Epithelial cell of proximal tubule (primary cell): ENCODE results near the gene ANKRD33B. TPM values are rescaled to one million over a fixed set of nuclear protein-coding genes. Genes with fewer than 3 reads are reported as not detected.

Experiments used
- DNase-seq: peaks from one replicate; pipeline ENCODE4 v3.0.0-alpha.2; 2011; ENCODE audit warnings: low read depth
- H3K4me3 ChIP-seq: 2 replicates; pipeline ENCODE4 v1.5.1; 2011; ENCODE audit warnings: low read depth, mild to moderate bottlenecking, low read length
- total RNA-seq: library from RNA; depleted of rRNA; stranded (reverse); fragments of >200 nt; gene quantifications from 2 replicates; pipeline ENCODE4 v1.2.3, GENCODE V29; 2015
- TF ChIP-seq, protein P1 (sequence below): conservative IDR thresholded peaks from 2 replicates; pipeline ENCODE4 v1.5.1; 2012; ENCODE audit warnings: low read depth, mild to moderate bottlenecking, low read length

ANKRD33B gene
- total RNA-seq, 1 donor from 2014 or later, result 2.3 TPM

DNA sequence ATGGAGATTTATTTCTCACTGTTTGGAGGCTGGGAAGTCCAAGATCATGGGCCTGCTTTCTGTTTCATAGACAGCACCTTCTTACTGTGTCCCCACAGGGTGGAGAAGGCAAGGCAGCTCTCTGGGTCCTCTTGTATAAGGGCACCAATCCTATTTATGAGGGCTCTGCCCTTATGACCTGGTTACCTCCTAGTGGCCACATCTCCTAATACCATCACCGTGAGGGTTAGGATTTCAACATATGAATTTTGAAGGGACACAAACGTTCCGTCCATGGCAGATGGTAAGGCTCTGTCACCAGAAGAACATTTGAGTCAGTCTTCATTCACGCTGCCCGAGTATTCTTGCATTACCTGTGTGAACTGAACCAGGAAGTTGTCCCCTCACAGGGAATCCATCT, 48.4 kb downstream of the ANKRD33B start:
- H3K4me3 ChIP-seq, result no peak overlapping the region
- TF ChIP-seq, protein P1, sequence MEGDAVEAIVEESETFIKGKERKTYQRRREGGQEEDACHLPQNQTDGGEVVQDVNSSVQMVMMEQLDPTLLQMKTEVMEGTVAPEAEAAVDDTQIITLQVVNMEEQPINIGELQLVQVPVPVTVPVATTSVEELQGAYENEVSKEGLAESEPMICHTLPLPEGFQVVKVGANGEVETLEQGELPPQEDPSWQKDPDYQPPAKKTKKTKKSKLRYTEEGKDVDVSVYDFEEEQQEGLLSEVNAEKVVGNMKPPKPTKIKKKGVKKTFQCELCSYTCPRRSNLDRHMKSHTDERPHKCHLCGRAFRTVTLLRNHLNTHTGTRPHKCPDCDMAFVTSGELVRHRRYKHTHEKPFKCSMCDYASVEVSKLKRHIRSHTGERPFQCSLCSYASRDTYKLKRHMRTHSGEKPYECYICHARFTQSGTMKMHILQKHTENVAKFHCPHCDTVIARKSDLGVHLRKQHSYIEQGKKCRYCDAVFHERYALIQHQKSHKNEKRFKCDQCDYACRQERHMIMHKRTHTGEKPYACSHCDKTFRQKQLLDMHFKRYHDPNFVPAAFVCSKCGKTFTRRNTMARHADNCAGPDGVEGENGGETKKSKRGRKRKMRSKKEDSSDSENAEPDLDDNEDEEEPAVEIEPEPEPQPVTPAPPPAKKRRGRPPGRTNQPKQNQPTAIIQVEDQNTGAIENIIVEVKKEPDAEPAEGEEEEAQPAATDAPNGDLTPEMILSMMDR, result peak; percentile 9
- no peak for DNase-seq

DNA sequence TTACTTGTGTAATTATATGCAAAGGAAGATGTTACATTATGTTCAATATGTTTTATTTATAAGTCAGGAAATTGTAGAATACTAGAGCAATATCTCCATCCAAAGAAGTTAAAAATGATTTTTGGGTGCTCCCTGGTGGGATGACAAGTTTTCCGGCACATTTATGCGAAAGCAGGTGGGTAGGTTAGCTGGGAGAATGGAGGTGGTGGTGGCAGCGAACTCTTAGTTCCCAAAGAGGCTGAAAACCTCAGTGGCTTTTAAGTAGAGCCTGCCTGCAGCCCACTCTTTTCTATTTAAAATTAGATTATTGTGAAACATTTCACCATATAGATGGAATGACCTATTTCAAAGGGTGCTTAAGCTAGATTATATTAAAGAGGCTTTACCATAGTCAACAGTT, 51.8 kb downstream of the ANKRD33B start:
- H3K4me3 ChIP-seq, result no peak overlapping the region
- DNase-seq, result no peak
- TF ChIP-seq, protein P1, result no peak

- no peak overlapping the region for H3K4me3 ChIP-seq
- TF ChIP-seq, protein P1, result no peak
- DNase-seq, result no peak
Observed at GRCh38 chr5:10617103-10617502, 53.2 kb downstream of the ANKRD33B start.

DNA sequence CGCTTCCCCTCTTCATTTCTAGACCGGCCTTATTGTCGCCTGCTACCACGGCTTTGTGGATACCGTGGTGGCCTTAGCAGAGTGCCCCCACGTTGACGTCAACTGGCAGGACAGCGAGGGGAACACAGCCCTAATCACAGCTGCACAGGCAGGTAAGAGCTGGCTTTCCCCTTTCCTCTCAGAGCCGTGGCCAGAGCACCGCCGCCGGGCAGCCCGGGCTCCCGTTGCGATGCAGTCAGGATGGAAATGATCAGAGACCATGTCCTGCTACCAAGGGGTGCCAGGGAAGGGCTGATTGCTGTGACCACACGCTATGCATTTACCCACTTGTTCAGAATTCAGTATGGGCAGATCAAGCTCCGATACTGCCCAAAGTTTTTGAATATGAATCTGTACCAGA, 54.4 kb downstream of the ANKRD33B start:
- no peak overlapping the region for H3K4me3 ChIP-seq
- no peak for DNase-seq
- TF ChIP-seq, protein P1, result no peak

DNA sequence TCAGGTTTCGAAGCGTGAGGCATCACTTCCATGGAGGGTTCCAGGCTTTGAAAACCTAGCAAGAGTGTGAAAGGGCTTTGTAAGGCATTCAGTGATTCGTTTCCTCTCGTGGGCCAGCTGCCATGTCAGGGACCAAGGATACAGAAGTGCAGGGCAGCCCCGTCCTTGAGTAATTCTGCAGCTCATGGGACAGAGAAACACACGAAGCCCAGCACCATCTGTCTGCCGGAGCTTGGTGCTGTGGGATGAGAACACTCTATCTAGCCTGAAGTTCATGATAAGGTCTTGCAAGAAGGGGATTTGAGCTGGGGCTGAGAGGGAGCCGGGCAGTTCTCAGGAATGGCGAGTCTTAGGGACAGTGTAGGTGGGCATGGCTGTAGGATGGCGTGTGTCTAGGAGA, 55.8 kb downstream of the ANKRD33B start:
- no peak for DNase-seq
- no peak overlapping the region for H3K4me3 ChIP-seq
- TF ChIP-seq, protein P1, result no peak

- TF ChIP-seq, protein P1, result no peak
- no peak for DNase-seq
- no peak overlapping the region for H3K4me3 ChIP-seq
Observed at GRCh38 chr5:10620346-10620745, 56.5 kb downstream of the ANKRD33B start.

DNA sequence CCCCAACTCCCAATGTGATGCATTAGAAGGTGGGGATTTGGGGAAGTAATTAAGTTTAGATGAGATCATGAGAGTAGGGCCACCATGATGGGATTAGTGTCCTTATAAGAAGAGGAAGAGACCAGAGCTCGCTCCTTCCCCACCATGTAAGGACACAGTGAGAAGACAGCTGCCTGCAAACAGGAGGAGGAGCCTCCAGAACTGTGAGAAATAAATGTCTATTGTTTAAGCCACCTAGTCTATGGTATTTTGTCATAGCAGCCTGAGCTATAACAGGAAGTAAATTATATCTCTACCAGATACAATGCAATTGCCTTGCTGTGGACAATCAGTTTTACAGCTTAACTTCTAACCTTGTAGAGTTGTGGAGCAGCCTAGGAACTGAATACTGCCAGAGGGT, 58.0 kb downstream of the ANKRD33B start:
- H3K4me3 ChIP-seq, result no peak overlapping the region
- TF ChIP-seq, protein P1, result no peak
- DNase-seq, result no peak
